ENCODE data around the gene CEP78. TPM values are rescaled to one million over a fixed set of nuclear protein-coding genes. Genes with fewer than 3 reads are reported as not detected.

CEP78 gene
- total RNA-seq, 3 donors from 2014 or later, result 5.7 to 15.6 (median 11.2) TPM

DNA sequence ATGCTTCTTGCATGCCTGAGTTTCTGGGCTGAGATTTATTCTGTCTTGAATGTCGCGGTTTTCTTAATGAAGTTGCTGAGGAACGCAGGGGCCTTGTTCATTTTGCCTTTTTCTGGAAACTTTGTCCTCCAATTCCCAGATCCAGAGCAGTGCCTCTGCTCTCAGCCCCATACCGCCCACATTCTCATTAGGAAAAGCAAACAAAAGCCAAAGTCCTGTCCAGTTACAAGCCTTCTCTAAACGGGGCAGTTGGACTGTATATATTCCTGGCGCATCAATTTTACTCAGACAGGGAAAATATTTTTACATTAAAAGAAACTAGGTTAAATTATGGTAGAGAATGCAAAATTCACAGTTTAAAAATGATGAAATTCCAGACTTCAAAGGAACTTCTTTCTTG, 59.9 kb downstream of the CEP78 start:
- no peak overlapping the region for H3K4me3 ChIP-seq
- ATAC-seq, result no peak
- TF ChIP-seq, protein P1, sequence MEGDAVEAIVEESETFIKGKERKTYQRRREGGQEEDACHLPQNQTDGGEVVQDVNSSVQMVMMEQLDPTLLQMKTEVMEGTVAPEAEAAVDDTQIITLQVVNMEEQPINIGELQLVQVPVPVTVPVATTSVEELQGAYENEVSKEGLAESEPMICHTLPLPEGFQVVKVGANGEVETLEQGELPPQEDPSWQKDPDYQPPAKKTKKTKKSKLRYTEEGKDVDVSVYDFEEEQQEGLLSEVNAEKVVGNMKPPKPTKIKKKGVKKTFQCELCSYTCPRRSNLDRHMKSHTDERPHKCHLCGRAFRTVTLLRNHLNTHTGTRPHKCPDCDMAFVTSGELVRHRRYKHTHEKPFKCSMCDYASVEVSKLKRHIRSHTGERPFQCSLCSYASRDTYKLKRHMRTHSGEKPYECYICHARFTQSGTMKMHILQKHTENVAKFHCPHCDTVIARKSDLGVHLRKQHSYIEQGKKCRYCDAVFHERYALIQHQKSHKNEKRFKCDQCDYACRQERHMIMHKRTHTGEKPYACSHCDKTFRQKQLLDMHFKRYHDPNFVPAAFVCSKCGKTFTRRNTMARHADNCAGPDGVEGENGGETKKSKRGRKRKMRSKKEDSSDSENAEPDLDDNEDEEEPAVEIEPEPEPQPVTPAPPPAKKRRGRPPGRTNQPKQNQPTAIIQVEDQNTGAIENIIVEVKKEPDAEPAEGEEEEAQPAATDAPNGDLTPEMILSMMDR (IDR thresholded peaks at IDR 0.05), result no peak
- intact Hi-C loops (cut with DNase I, micrococcal nuclease), result no loop called here
- H3K36me3 ChIP-seq (ENCODE audit: low read depth), result no peaks in the 10 kb centered on the region
- no peaks in the 10 kb centered on the region for H3K9me3 ChIP-seq
- H3K4me1 ChIP-seq (ENCODE audit: low read depth), result peaks cover 9% of the 10 kb centered on the region
- no peak for DNase-seq

GRCh38 chr9:78296201-78296892, 60.5 kb downstream of the CEP78 start:
- ATAC-seq (peak; percentile 33), DNase-seq (peak; percentile 32 to 57 (median 54))
- H3K9me3 ChIP-seq, result no peaks in the 10 kb centered on the region
- no peak overlapping the region for H3K4me3 ChIP-seq
- TF ChIP-seq, protein P1 (IDR thresholded peaks at IDR 0.05), result no peak
- peaks cover 9% of the 10 kb centered on the region for H3K4me1 ChIP-seq (ENCODE audit: low read depth)
- H3K36me3 ChIP-seq (ENCODE audit: low read depth), result no peaks in the 10 kb centered on the region
- intact Hi-C loops (cut with DNase I, micrococcal nuclease), result no loop called here

DNA sequence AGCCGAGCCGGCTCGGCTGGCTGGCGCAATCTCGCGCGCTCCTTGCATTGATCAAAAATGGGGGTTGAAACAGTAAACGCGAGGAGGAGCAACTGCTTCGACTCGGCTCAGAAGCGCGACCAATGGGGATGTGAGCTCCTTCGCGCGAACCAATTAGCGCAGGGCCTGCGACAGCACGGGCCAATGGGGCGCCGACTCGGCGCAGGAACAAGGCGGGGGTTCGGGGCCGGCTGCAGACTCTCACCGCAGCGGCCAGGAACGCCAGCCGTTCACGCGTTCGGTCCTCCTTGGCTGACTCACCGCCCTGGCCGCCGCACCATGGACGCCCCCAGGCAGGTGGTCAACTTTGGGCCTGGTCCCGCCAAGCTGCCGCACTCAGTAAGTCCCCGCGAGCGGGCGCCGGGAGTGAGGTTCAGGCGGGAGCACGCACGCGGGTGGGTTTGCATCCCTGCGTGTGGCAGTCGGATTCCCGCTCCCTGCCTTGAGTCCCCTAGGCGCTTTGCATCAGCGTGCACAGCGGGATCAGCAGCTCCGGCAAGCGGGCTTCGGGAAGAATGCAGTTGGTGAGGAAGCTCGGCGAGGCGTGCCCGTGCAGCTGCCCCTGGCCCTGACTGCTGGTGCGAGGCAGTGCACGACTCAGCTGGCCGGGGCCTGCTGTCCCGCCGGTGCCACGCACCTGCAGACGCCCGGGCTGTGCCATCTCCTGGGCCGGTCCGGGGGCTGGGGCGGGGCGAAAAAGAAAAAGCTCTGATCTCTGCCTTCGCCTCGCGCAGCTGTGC, 61.2 kb downstream of the CEP78 start, which contains the start of gene PSAT1:
Gene PSAT1, plus strand, starts transcription at position 233 of the 779 bp plus-strand sequence. Its CDS starts 86 bp downstream, at position 319.
- peak; percentile 79 to 91 (median 85) for DNase-seq
- peak; percentile 98 for ATAC-seq
- intact Hi-C loops (cut with DNase I, micrococcal nuclease), result no loop called here
- Histone ChIP-seq H3K4me3 (no peak within 1 kb of the TSS), H3K4me1 (ENCODE audit: low read depth) (peaks cover 9% of the 10 kb centered on the region), H3K9me3 (no peaks in the 10 kb centered on the region), H3K36me3 (ENCODE audit: low read depth) (no peaks in the 10 kb centered on the region)
- TF ChIP-seq, protein P1 (IDR thresholded peaks at IDR 0.05), result no peak

DNA sequence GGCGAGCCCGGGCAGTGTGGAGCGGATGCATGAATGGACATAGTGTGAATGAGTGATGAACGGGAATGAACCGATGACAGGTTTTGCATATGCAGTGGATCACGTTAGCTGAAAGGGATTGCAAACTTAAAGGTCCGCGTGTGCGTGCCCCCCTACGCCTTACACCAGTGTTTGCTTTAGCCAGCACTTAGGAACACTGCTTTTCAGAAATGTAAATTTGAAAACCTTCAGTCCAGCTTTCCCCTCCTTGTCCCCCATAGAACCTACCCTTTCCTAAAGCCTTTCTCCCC, 61.7 kb downstream of the CEP78 start:
- H3K9me3 ChIP-seq, result no peaks in the 10 kb centered on the region
- intact Hi-C loops (cut with DNase I, micrococcal nuclease), result no loop called here
- DNase-seq (no peak), ATAC-seq (no peak)
- H3K36me3 ChIP-seq (ENCODE audit: low read depth), result no peaks in the 10 kb centered on the region
- TF ChIP-seq, protein P1 (IDR thresholded peaks at IDR 0.05), result no peak
- H3K4me3 ChIP-seq, result no peak overlapping the region
- H3K4me1 ChIP-seq (ENCODE audit: low read depth), result peaks cover 9% of the 10 kb centered on the region

- intact Hi-C loops (cut with DNase I, micrococcal nuclease), result no loop called here
These were observed 62.3 kb downstream of the CEP78 start for GRCh38 chr9:78298046-78298765.

More at GRCh38 chr9:78298046-78298765, 62.3 kb downstream of the CEP78 start:
- Histone ChIP-seq H3K9me3 (no peaks in the 10 kb centered on the region), H3K36me3 (ENCODE audit: low read depth) (no peaks in the 10 kb centered on the region), H3K4me3 (no peak overlapping the region), H3K4me1 (ENCODE audit: low read depth) (peaks cover 9% of the 10 kb centered on the region)
- DNase-seq, result no peak
- no peak for ATAC-seq
- TF ChIP-seq, protein P1 (IDR thresholded peaks at IDR 0.05), result no peak

Measured in mucosa of descending colon (tissue), 3 donors.